Hepatocyte (in vitro differentiated cells): ENCODE results near the gene PNPT1.

ENCODE experiments used
- EZH2 ChIP-seq: fragments of 200-600 bp; sonication (generic); IDR thresholded peaks from 2 replicates; pipeline ENCODE4 v1.6.1; 2016; ENCODE audit warnings: antibody characterized with exemption, mild to moderate bottlenecking, borderline replicate concordance
- TF ChIP-seq, protein P1 (sequence below): fragments of 200-600 bp; sonication (generic); IDR thresholded peaks from 2 replicates; pipeline ENCODE4 v1.5.1; 2016; ENCODE audit warnings: antibody characterized with exemption, mild to moderate bottlenecking; ENCODE audit not compliant: poor library complexity

- TF ChIP-seq, protein P1, sequence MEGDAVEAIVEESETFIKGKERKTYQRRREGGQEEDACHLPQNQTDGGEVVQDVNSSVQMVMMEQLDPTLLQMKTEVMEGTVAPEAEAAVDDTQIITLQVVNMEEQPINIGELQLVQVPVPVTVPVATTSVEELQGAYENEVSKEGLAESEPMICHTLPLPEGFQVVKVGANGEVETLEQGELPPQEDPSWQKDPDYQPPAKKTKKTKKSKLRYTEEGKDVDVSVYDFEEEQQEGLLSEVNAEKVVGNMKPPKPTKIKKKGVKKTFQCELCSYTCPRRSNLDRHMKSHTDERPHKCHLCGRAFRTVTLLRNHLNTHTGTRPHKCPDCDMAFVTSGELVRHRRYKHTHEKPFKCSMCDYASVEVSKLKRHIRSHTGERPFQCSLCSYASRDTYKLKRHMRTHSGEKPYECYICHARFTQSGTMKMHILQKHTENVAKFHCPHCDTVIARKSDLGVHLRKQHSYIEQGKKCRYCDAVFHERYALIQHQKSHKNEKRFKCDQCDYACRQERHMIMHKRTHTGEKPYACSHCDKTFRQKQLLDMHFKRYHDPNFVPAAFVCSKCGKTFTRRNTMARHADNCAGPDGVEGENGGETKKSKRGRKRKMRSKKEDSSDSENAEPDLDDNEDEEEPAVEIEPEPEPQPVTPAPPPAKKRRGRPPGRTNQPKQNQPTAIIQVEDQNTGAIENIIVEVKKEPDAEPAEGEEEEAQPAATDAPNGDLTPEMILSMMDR, result no peak
- no peak for TF ChIP-seq EZH2
Observed at GRCh38 chr2:55610954-55611743, 82.5 kb downstream of the PNPT1 start.
